Measurements from ENCODE around the gene CDH8.

CDH8 gene

DNA sequence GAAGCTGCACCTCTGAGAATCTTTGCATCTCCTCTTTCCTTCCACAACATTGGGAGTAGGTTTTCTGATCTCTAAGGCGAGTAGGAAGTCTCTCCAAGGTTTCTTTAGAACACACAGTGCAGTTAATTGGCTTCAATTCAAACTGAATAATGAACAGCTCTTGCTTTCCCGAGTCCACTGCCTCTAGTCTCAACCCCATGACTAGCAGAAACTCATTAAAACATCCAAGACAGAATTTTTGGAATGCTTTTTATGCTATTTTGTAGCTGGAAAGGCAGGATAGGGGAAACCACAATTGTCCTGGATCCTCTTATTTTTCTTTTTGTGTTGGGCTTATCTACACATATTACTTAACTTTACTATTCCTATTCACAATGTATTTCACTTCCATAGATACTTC is 206.6 kb downstream of the CDH8 start:
- Histone ChIP-seq H3K79me2 (ENCODE audit: control insufficient read depth, insufficient read depth, low read length, poor library complexity) (no peaks in the 10 kb centered on the region), H3K4me1 (ENCODE audit: control insufficient read depth in 1 of 2, insufficient read depth in 2 of 2, low read length in 2 of 2) (peaks cover 0 to 11% of the 10 kb centered on the region in 2 experiments), H4K8ac (ENCODE audit: low read depth, low read length) (peak overlapping the region; percentile 13), H3K9ac (ENCODE audit: low read length) (no peak overlapping the region), H2BK120ac (ENCODE audit: insufficient read depth, low read length, poor library complexity) (no peak overlapping the region), H3K23ac (ENCODE audit: low read length) (no peak overlapping the region), H3K27ac (ENCODE audit: low read depth, low read length) (peak overlapping the region; percentile 61), H2AK5ac (ENCODE audit: low read length) (no peak overlapping the region), H2BK5ac (ENCODE audit: low read depth, low read length, poor library complexity) (no peak overlapping the region), H2BK12ac (ENCODE audit: low read length) (no peak overlapping the region), H3K4me3 (ENCODE audit: low read depth, low read length) (no peak overlapping the region), H3K9me3 (ENCODE audit: insufficient read depth, low read depth, low read length) (no peaks in the 10 kb centered on the region), H3K18ac (ENCODE audit: low read length) (no peak overlapping the region), H3K79me1 (ENCODE audit: low read length) (peaks cover 2% of the 10 kb centered on the region), H4K12ac (ENCODE audit: low read depth, low read length) (no peak overlapping the region), H3K14ac (ENCODE audit: low read length) (no peak overlapping the region), H3K4me2 (ENCODE audit: low read length) (peak overlapping the region; percentile 21), H3K4ac (ENCODE audit: low read depth, low read length) (no peak overlapping the region), H3K36me3 (ENCODE audit: control insufficient read depth in 1 of 2, insufficient read depth in 2 of 2, low read length in 2 of 2) (no peaks in the 10 kb centered on the region), H4K91ac (ENCODE audit: low read depth, low read length) (no peak overlapping the region), H3K27me3 (ENCODE audit: insufficient read depth, low read length) (no peaks in the 10 kb centered on the region), H2AFZ (ENCODE audit: insufficient read depth, low read length, poor library complexity) (no peak overlapping the region)
- DNase-seq, result no peak
- WGBS (ENCODE audit: extremely low coverage, insufficient coverage, insufficient read length), result no CpG with 5 or more reads among the region's 2 CpGs

DNA sequence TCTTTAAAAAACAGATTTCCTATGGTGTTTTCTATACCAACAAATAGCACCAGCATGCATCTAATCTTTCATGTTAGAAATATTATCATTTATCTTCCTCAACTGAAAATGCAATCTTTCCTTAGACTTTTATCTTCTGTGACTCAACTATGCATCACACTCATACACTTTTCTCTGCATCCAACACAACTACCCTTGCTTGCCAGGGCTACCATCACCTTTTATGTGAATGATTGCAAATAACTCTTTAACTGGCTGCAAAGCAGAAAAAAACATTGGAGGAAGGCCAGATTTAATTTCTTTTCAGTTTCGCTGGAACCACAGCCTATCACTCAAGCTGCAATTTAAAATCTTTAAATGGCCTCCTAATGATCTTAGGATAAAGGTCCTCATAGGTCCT is 212.9 kb downstream of the CDH8 start:
- no CpG with 5 or more reads among the region's 1 CpG for WGBS (ENCODE audit: extremely low coverage, insufficient coverage, insufficient read length)

DNA sequence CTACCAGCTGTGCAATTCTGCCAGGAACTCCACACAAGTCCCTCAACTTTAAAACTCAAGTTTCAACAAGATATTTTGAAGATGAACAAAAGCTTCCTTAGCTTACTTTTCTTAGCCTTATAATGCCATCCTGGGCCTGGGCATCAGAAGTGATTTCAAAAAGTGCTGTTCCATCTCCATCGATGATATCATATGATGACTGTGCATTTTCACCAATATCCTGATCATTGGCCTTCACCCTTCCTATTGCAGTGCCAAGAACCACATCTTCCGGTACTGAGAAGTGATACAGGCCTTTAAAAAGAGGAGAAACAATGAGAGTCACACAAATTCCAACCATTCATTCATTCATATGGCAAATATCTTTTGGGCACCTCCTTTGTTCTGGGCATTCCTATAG is 215.4 kb downstream of the CDH8 start:
- H3K4me3 ChIP-seq (ENCODE audit: low read depth, low read length), result no peak overlapping the region
- no peak overlapping the region for H2AK5ac ChIP-seq (ENCODE audit: low read length)
- no peak overlapping the region for H2AFZ ChIP-seq (ENCODE audit: insufficient read depth, low read length, poor library complexity)
- no peak overlapping the region for H4K91ac ChIP-seq (ENCODE audit: low read depth, low read length)
- no peak overlapping the region for H4K12ac ChIP-seq (ENCODE audit: low read depth, low read length)
- H3K4ac ChIP-seq (ENCODE audit: low read depth, low read length), result no peak overlapping the region
- H3K27me3 ChIP-seq (ENCODE audit: insufficient read depth, low read length), result no peaks in the 10 kb centered on the region
- peaks cover 0 to 2% of the 10 kb centered on the region in 2 experiments for H3K36me3 ChIP-seq (ENCODE audit: control insufficient read depth in 1 of 2, insufficient read depth in 2 of 2, low read length in 2 of 2)
- H2BK120ac ChIP-seq (ENCODE audit: insufficient read depth, low read length, poor library complexity), result no peak overlapping the region
- H3K9me3 ChIP-seq (ENCODE audit: insufficient read depth, low read depth, low read length), result no peaks in the 10 kb centered on the region
- H2BK5ac ChIP-seq (ENCODE audit: low read depth, low read length, poor library complexity), result peak overlapping the region; percentile 21
- H3K79me2 ChIP-seq (ENCODE audit: control insufficient read depth, insufficient read depth, low read length, poor library complexity), result no peaks in the 10 kb centered on the region
- no peak overlapping the region for H4K8ac ChIP-seq (ENCODE audit: low read depth, low read length)
- peaks cover 2 to 3% of the 10 kb centered on the region in 2 experiments for H3K4me1 ChIP-seq (ENCODE audit: control insufficient read depth in 1 of 2, insufficient read depth in 2 of 2, low read length in 2 of 2)
- H3K14ac ChIP-seq (ENCODE audit: low read length), result no peak overlapping the region
- H3K79me1 ChIP-seq (ENCODE audit: low read length), result no peaks in the 10 kb centered on the region
- no peak overlapping the region for H3K23ac ChIP-seq (ENCODE audit: low read length)
- DNase-seq, result no peak
- no peak overlapping the region for H3K9ac ChIP-seq (ENCODE audit: low read length)
- no CpG with 5 or more reads among the region's 2 CpGs for WGBS (ENCODE audit: extremely low coverage, insufficient coverage, insufficient read length)
- no peak overlapping the region for H2BK12ac ChIP-seq (ENCODE audit: low read length)
- H3K4me2 ChIP-seq (ENCODE audit: low read length), result no peak overlapping the region
- no peak overlapping the region for H3K18ac ChIP-seq (ENCODE audit: low read length)
- H3K27ac ChIP-seq (ENCODE audit: low read depth, low read length), result no peak overlapping the region

More for the DNA sequence above, 212.9 kb downstream of the CDH8 start:
- Histone ChIP-seq H3K27ac (ENCODE audit: low read depth, low read length) (no peak overlapping the region), H3K79me2 (ENCODE audit: control insufficient read depth, insufficient read depth, low read length, poor library complexity) (no peaks in the 10 kb centered on the region), H3K14ac (ENCODE audit: low read length) (no peak overlapping the region), H3K4me3 (ENCODE audit: low read depth, low read length) (no peak overlapping the region), H3K79me1 (ENCODE audit: low read length) (peaks cover 2% of the 10 kb centered on the region), H4K8ac (ENCODE audit: low read depth, low read length) (no peak overlapping the region), H4K12ac (ENCODE audit: low read depth, low read length) (no peak overlapping the region), H4K91ac (ENCODE audit: low read depth, low read length) (no peak overlapping the region), H2BK120ac (ENCODE audit: insufficient read depth, low read length, poor library complexity) (no peak overlapping the region), H2BK12ac (ENCODE audit: low read length) (no peak overlapping the region), H3K36me3 (ENCODE audit: control insufficient read depth in 1 of 2, insufficient read depth in 2 of 2, low read length in 2 of 2) (no peaks in the 10 kb centered on the region), H3K9ac (ENCODE audit: low read length) (no peak overlapping the region), H3K9me3 (ENCODE audit: insufficient read depth, low read depth, low read length) (no peaks in the 10 kb centered on the region), H3K27me3 (ENCODE audit: insufficient read depth, low read length) (no peaks in the 10 kb centered on the region), H3K4ac (ENCODE audit: low read depth, low read length) (no peak overlapping the region), H2AK5ac (ENCODE audit: low read length) (no peak overlapping the region), H3K18ac (ENCODE audit: low read length) (no peak overlapping the region), H3K4me2 (ENCODE audit: low read length) (no peak overlapping the region), H3K23ac (ENCODE audit: low read length) (no peak overlapping the region), H3K4me1 (ENCODE audit: control insufficient read depth in 1 of 2, insufficient read depth in 2 of 2, low read length in 2 of 2) (peaks cover 2 to 9% of the 10 kb centered on the region in 2 experiments), H2AFZ (ENCODE audit: insufficient read depth, low read length, poor library complexity) (no peak overlapping the region), H2BK5ac (ENCODE audit: low read depth, low read length, poor library complexity) (no peak overlapping the region)
- DNase-seq, result no peak

DNA sequence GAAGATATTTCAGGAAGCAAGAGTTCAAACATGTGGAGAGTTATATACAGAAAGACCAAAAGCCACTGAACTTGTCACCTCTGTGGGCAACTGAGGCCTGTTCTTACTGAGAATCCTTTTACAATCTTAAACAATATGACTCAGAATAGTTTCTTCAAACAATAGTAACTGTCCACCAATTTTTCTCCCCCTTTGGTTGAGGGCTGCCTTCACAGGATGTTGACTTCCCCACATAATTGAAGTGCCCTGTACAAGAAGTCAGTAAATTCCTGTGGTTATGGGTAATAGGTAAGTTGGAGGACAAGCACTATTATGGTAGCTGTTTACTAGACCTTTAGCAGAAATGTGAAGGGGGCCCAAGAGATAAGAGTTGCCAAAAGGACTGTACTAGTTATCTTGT is 215.8 kb downstream of the CDH8 start:
- Histone ChIP-seq H3K9ac (ENCODE audit: low read length) (no peak overlapping the region), H4K12ac (ENCODE audit: low read depth, low read length) (no peak overlapping the region), H3K27me3 (ENCODE audit: insufficient read depth, low read length) (no peaks in the 10 kb centered on the region), H3K4ac (ENCODE audit: low read depth, low read length) (no peak overlapping the region), H4K91ac (ENCODE audit: low read depth, low read length) (no peak overlapping the region), H2BK12ac (ENCODE audit: low read length) (no peak overlapping the region), H3K23ac (ENCODE audit: low read length) (no peak overlapping the region), H3K4me2 (ENCODE audit: low read length) (no peak overlapping the region), H4K8ac (ENCODE audit: low read depth, low read length) (no peak overlapping the region), H3K18ac (ENCODE audit: low read length) (no peak overlapping the region), H3K4me1 (ENCODE audit: control insufficient read depth in 1 of 2, insufficient read depth in 2 of 2, low read length in 2 of 2) (peaks cover 2 to 3% of the 10 kb centered on the region in 2 experiments), H2BK5ac (ENCODE audit: low read depth, low read length, poor library complexity) (no peak overlapping the region), H3K79me2 (ENCODE audit: control insufficient read depth, insufficient read depth, low read length, poor library complexity) (no peaks in the 10 kb centered on the region), H3K4me3 (ENCODE audit: low read depth, low read length) (no peak overlapping the region), H3K9me3 (ENCODE audit: insufficient read depth, low read depth, low read length) (no peaks in the 10 kb centered on the region), H3K79me1 (ENCODE audit: low read length) (no peaks in the 10 kb centered on the region), H3K14ac (ENCODE audit: low read length) (no peak overlapping the region), H3K27ac (ENCODE audit: low read depth, low read length) (no peak overlapping the region), H2AFZ (ENCODE audit: insufficient read depth, low read length, poor library complexity) (no peak overlapping the region), H2AK5ac (ENCODE audit: low read length) (no peak overlapping the region), H3K36me3 (ENCODE audit: control insufficient read depth in 1 of 2, insufficient read depth in 2 of 2, low read length in 2 of 2) (peaks cover 0 to 2% of the 10 kb centered on the region in 2 experiments), H2BK120ac (ENCODE audit: insufficient read depth, low read length, poor library complexity) (no peak overlapping the region)
- no peak for DNase-seq
